Tibial artery (tissue), 4 donors: ENCODE measurements around the gene RPS2.

Source experiments
- DNase-seq, 2 donors: peaks; one replicate each; pipeline ENCODE4 v3.0.0-alpha.2; 2019
- H3K27ac ChIP-seq, 2 donors: fragments of 200-600 bp; sonication (generic) in 1 of 2; 1 replicate in 1 of 2; 2 replicates in 1 of 2; pipeline ENCODE4 v1.5.1; 2018 to 2019; ENCODE audit warnings: mild to moderate bottlenecking in 1 of 2
- H3K27me3 ChIP-seq, 2 donors: fragments of 200-600 bp; sonication (generic) in 1 of 2; one replicate each; pipeline versions ENCODE4 v1.5.1 to v1.6.0; 2016 to 2019
- H3K36me3 ChIP-seq, 3 donors: fragments of 200-600 bp; sonication (generic) in 2 of 3; one replicate each; pipeline ENCODE4 v1.5.1; 2016 to 2019; ENCODE audit warnings: mild to moderate bottlenecking in 2 of 3
- H3K4me1 ChIP-seq, 4 donors: fragments of 200-600 bp; sonication (generic) in 2 of 4; 1 replicate in 3 of 4; 2 replicates in 1 of 4; pipeline ENCODE4 v1.5.1; 2016 to 2019
- H3K4me3 ChIP-seq, 2 donors: fragments of 200-600 bp; sonication (generic) in 1 of 2; 1 replicate in 1 of 2; 2 replicates in 1 of 2; pipeline ENCODE4 v1.5.1; 2018 to 2019; ENCODE audit warnings: mild to moderate bottlenecking in 2 of 2
- H3K9me3 ChIP-seq, 3 donors: fragments of 200-600 bp; sonication (generic) in 1 of 3; one replicate each; pipeline ENCODE4 v1.5.1; 2016 to 2019
- intact Hi-C: fragments of 100-400 bp; cut with DNase I; formaldehyde crosslinking; loops from one replicate; pipeline ENCODE4 v1.15.0; 2023; ENCODE audit warnings: low total_unique reads
- TF ChIP-seq, protein P1 (sequence below), 2 experiments: fragments of 200-600 bp in 1 of 2; fragments of 450-650 bp in 1 of 2; IDR thresholded peaks; one replicate each; pipeline ENCODE4 v1.5.1; 2017 to 2019; ENCODE audit warnings: antibody characterized with exemption in 2 of 2, mild to moderate bottlenecking in 1 of 2, moderate library complexity in 1 of 2

The RPS2 gene

GRCh38 chr16:2001456-2002355, 37.1 kb upstream of the RPS2 start:
- intact Hi-C loops: no loop called here

GRCh38 chr16:2001035-2001434, 36.4 kb upstream of the RPS2 start:
- no peaks in the 10 kb centered on the region for H3K27me3 ChIP-seq
- no peak for DNase-seq
- no peak overlapping the region for H3K27ac ChIP-seq
- TF ChIP-seq, protein P1, sequence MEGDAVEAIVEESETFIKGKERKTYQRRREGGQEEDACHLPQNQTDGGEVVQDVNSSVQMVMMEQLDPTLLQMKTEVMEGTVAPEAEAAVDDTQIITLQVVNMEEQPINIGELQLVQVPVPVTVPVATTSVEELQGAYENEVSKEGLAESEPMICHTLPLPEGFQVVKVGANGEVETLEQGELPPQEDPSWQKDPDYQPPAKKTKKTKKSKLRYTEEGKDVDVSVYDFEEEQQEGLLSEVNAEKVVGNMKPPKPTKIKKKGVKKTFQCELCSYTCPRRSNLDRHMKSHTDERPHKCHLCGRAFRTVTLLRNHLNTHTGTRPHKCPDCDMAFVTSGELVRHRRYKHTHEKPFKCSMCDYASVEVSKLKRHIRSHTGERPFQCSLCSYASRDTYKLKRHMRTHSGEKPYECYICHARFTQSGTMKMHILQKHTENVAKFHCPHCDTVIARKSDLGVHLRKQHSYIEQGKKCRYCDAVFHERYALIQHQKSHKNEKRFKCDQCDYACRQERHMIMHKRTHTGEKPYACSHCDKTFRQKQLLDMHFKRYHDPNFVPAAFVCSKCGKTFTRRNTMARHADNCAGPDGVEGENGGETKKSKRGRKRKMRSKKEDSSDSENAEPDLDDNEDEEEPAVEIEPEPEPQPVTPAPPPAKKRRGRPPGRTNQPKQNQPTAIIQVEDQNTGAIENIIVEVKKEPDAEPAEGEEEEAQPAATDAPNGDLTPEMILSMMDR (IDR thresholded peaks at IDR 0.05): no peak
- no peaks in the 10 kb centered on the region for H3K9me3 ChIP-seq
- H3K36me3 ChIP-seq: peaks cover 59 to 75% (median 60%) of the 10 kb centered on the region in 3 donors
- intact Hi-C loops: no loop called here
- peaks cover 0 to 26% (median 22%) of the 10 kb centered on the region in 4 donors for H3K4me1 ChIP-seq
- no peak overlapping the region for H3K4me3 ChIP-seq

More at GRCh38 chr16:2001456-2002355, 37.1 kb upstream of the RPS2 start:
- peaks cover 59 to 74% (median 60%) of the 10 kb centered on the region in 3 donors for H3K36me3 ChIP-seq
- H3K4me1 ChIP-seq: peaks cover 0 to 32% (median 27%) of the 10 kb centered on the region in 4 donors
- no peak overlapping the region for H3K27ac ChIP-seq
- TF ChIP-seq, protein P1 (IDR thresholded peaks at IDR 0.05): no peak
- H3K27me3 ChIP-seq: no peaks in the 10 kb centered on the region
- H3K4me3 ChIP-seq: no peak overlapping the region
- DNase-seq: no peak
- H3K9me3 ChIP-seq: no peaks in the 10 kb centered on the region

GRCh38 chr16:1999866-2000514, 35.4 kb upstream of the RPS2 start:
- intact Hi-C loops: no loop called here
- no peak for DNase-seq
- TF ChIP-seq, protein P1 (IDR thresholded peaks at IDR 0.05): no peak
- Histone ChIP-seq H3K4me1 (peaks cover 0 to 15% (median 12%) of the 10 kb centered on the region in 4 donors), H3K36me3 (peaks cover 59 to 71% (median 60%) of the 10 kb centered on the region in 3 donors), H3K4me3 (no peak overlapping the region), H3K9me3 (no peaks in the 10 kb centered on the region), H3K27ac (no peak overlapping the region), H3K27me3 (no peaks in the 10 kb centered on the region)

DNA sequence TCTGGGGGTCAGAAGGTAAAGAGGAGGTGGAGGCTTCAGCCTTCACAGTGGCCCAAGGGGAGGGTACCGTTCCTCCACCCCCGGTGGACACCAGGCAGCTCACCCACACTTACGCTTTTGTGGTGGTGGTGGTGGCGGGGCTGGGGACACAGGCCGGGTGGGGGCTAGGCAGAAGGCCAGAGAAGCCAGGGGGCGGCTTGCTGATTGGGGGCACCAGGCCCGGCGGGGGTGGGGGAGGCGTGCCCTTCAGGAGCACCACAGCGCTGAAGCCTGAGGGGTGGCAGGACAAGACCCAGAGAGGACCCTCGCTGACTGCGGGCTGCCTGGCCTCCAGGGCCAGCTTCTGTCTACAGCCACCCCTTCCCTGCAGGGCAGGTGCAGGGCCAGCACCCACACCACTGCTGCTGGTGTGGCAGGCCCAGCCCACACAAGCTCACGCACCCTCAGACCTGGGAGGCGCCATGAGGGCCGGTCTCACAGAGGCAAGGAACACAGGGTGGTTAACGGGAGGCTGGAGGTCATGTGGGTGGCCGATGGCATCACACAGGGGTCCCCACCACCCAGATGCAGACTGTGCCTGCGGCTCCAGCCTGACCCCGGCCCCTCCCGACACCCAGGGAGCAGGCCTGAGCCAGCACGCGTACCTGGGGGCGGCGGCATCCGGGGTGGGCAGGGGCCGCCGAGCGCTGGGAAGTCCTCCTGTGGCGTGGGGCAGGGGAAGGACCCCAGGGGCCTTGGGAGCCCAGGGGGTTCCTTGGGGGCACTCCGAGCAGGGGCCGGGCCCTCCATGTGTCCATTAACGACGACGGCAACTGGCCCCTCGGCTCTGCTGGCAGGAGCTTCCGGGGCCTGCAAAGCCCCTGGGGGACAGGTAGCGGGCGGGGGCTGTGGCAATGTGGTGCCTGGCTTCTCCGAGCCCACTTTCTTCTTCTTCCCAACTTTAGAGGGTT, 34.5 kb upstream of the RPS2 start:
- no peaks in the 10 kb centered on the region for H3K9me3 ChIP-seq
- no peak overlapping the region for H3K27ac ChIP-seq
- peaks cover 0 to 7% (median 5%) of the 10 kb centered on the region in 4 donors for H3K4me1 ChIP-seq
- DNase-seq: no peak
- no peak overlapping the region for H3K4me3 ChIP-seq
- intact Hi-C loops: no loop called here
- H3K27me3 ChIP-seq: no peaks in the 10 kb centered on the region
- TF ChIP-seq, protein P1 (IDR thresholded peaks at IDR 0.05): no peak
- peaks cover 59 to 71% (median 60%) of the 10 kb centered on the region in 3 donors for H3K36me3 ChIP-seq

- no peak for DNase-seq
- Histone ChIP-seq H3K27ac (no peak overlapping the region), H3K27me3 (no peaks in the 10 kb centered on the region), H3K4me1 (no peaks in the 10 kb centered on the region), H3K4me3 (no peak overlapping the region), H3K36me3 (peaks cover 57 to 68% (median 59%) of the 10 kb centered on the region in 3 donors), H3K9me3 (no peaks in the 10 kb centered on the region)
- intact Hi-C loops: no loop called here
- TF ChIP-seq, protein P1 (IDR thresholded peaks at IDR 0.05): no peak
These were observed 33.8 kb upstream of the RPS2 start for GRCh38 chr16:1998360-1998835.
